HL-60/S4 treated with phorbol 12-myristate 13-acetate at 8.2 ng/mL for 4 days and 3 days (cell line): Measurements from ENCODE around the gene ZNF366.

Experiments used
- in situ Hi-C: fragments of 300-500 bp; cut with MboI; formaldehyde crosslinking; loops from 2 replicates; pipeline ENCODE4 v1.15.0; 2022; ENCODE audit warnings: low sequenced_read_pairs

Gene ZNF366

DNA sequence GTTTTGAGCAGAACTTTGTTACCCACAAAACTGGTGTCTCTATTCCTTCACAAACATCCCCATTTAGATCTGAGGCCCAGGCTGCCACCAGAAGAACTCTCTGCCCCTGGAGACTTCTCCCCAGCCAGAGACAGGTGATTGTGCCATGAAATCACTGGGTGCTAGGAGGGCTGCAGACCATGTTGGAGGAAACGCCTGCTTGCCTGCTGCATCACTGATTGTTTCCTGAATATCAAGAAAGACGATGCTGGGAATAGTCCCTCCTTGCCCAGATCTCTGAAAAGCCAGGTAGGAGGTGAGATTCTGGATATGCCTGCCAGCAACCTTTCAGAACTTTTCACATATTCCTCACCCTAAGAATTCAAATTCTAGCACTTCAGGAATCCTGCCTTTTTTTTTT, 8.1 kb downstream of the ZNF366 start:
- in situ Hi-C loops = no loop called here

DNA sequence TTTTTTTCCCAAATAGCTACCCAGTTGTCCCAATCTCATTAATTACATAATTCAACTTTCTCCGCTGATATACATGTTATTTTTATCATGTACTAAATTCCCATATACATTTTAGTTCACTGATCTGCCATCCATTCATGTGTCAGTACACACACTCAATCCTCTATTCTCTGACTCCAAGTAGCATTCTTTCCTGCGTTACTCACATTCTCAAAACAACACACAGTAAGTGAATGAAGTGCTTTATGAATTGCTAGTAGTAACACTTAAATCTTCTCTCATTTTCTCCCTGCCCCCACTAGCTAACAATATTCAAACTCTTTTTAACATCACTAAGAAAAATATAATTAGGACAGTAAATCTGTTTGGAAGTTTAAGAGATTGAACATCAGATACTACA, 8.9 kb downstream of the ZNF366 start:
- in situ Hi-C loops = no loop called here

GRCh38 chr5:72497823-72498222, 9.4 kb downstream of the ZNF366 start:
- in situ Hi-C loops = no loop called here

GRCh38 chr5:72495410-72495809, 11.8 kb downstream of the ZNF366 start:
- in situ Hi-C loops = no loop called here

GRCh38 chr5:72494623-72495124, 12.5 kb downstream of the ZNF366 start:
- in situ Hi-C loops = no loop called here

GRCh38 chr5:72489536-72489935, 17.7 kb downstream of the ZNF366 start:
- in situ Hi-C loops = no loop called here

GRCh38 chr5:72488756-72489155, 18.5 kb downstream of the ZNF366 start:
- in situ Hi-C loops = no loop called here

GRCh38 chr5:72487177-72487576, 20.0 kb downstream of the ZNF366 start:
- in situ Hi-C loops = no loop called here

- in situ Hi-C loops = no loop called here
These were observed 20.8 kb downstream of the ZNF366 start for GRCh38 chr5:72486371-72486770.

- in situ Hi-C loops = no loop called here
These were observed 21.7 kb downstream of the ZNF366 start for GRCh38 chr5:72485430-72485974.

GRCh38 chr5:72482046-72482445, 25.2 kb downstream of the ZNF366 start:
- in situ Hi-C loops = no loop called here

DNA sequence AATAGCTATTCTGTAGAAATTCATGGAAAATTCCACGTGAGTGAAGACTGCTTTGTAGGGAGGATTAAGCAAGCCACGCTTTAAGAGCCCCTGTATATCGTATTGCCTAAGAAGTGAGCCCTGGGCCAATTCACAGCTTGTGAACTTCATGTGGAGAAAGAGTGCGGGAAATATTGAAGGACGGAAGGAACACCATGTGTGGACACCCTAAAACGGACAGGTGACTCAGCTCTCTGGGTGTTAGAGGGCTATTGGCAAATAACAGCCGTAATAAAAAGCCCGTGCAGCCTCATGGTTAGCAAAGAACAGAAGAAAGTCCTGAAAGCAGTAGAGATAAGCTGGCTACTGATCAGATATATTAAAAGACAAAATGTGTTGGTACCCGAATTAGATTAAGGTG, 26.4 kb downstream of the ZNF366 start:
- in situ Hi-C loops = no loop called here

GRCh38 chr5:72479921-72480320, 27.3 kb downstream of the ZNF366 start:
- in situ Hi-C loops = no loop called here

GRCh38 chr5:72478684-72479083, 28.5 kb downstream of the ZNF366 start:
- in situ Hi-C loops = no loop called here

DNA sequence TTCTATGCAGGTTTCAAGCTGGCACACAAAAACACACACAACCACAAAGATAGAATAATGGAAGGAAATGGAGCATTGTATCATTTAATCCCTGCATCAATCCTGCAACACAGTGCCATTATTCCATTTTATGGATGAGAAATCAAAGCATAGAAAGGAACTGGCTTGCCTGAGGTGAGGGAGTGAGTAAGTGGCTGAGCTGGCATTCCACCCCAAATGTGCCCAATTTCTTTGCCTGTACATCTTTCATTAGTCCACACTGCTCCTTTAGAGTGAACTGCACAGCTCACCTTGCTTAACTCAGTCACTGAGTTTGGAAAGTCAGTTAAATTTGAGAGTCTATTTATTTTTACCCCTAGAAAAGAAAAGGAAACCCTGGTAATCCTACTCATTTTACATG, 28.9 kb downstream of the ZNF366 start:
- in situ Hi-C loops = no loop called here

DNA sequence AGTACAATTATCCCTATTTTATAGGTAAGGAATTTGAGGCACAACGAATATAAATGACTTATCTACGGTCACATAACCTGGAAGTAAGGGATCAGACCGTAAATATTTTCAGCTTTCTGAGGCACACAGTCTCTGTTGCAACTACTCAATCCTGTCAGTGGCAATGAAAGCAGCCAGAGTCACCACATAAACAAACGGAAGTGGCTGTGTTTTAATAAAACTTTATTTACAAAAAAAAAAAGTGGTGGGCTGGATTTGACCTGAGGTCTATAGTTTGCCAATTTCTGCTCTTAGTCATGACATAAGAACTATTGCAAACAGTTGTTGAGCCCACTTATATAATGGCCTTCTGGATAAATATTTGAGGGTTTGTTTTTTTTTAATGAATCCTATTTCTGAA, 29.6 kb downstream of the ZNF366 start:
- in situ Hi-C loops = no loop called here

DNA sequence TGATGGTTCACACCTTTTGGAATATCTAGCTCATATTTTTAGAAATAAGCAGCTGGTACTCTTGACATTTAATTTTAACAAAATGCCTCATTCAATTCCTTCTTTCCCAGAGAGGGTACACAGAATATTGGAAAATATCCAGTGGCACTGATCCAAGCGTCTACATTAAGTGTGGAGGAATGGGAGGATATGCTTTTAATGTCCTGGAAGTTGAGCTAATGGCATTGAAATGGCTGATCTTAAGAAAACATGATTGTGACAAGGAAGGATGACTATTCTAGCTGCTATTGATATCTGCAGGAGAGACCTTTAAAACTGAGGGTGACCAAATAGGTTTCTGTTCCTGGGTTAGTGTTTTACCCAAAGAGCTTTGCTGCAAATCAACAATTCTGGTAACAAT, 30.0 kb downstream of the ZNF366 start:
- in situ Hi-C loops = no loop called here

- in situ Hi-C loops = no loop called here
These were observed 30.5 kb downstream of the ZNF366 start for GRCh38 chr5:72476721-72477120.

DNA sequence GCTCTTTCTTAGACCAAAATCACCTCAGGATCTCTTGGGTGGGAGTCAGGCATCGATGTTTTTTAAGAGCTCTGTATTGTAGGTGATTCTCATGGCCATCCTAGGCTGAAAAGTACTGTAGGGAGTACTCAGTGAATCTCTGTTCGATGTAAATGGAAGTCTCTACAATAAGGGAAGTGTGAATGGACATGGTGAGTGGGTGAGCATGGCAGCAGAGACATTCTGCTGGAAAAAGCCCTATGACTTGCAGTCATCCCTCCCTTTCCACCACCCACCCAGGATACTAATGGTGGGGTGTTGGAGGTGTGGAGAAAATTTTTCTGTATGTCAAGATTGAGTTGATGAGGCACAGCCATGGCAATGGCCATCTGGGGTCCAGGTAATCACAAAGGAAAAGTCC, 30.9 kb downstream of the ZNF366 start:
- in situ Hi-C loops = no loop called here

DNA sequence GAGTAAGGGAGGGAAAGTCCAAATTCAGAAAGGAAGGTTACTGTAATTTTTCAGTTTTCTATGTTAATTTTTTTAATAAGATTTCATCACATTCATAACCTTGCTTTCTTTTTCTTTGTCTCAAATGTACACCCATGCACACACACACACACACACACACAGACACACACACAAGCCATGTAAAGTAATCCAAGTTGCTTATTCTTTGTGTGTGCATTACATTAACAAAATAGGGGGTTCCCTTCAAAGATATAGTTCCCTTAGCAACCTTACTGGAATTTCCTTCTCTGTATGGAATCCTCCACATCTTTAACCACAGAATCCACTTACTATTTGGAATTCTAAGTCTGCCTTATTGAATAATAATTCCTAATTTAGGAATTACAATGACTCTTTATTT, 32.7 kb downstream of the ZNF366 start:
- in situ Hi-C loops = no loop called here

DNA sequence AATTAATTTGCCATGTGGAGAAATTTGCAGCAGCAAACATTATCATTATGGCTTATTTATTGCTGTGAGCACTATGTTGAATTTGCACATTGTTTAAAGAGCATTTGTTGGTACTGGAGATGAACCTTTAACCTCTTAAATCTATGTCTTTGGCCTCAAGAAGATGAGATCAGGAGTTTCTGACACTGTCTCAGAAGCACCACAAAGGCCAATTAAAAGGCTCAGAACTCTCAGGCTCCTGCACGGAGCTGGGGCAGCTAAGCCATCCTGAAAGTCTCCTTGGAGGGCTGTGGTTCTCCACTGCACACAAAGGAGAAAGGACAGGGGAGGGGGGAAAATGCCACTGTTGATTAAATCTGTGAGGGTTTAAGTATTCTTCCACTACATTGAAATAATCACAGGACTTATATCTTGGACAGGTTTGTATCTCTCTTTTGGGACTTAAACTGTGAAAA, 33.1 kb downstream of the ZNF366 start:
- in situ Hi-C loops = no loop called here

DNA sequence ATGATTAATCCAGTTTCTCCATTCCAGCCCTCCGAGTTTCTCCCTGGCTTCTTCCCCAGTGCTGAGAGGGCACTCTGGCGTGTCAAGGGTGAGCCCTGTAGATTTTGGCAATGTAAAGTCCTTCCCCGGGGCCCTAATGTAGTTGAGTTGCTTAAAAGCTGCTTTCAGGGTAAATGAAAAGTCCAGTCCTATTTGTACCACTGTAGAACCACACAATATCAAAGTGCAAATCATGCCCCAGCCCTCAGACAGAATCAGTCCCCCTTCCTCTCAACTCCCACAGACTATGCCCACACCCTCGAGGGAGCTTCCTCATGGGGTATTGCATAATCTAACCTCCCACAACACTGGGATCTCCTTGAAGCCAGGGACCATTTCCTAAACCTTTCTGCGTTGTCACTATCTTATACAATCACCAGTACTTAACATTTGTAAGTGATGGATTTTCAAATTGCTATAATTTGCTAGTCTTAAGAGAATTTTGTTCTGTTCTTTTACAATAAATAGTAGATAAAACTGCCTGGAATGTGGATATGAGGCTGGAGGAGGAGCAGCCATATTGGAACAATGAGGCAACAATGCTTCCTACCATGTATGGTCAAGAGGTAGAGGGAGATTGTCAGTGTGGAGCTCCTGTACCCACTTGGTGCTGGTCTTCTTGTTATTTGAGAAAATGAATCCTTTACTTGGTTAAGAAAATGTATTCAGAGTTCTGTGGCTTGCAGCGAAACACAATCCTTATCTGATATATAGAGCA, 34.4 kb downstream of the ZNF366 start:
- in situ Hi-C loops = no loop called here

DNA sequence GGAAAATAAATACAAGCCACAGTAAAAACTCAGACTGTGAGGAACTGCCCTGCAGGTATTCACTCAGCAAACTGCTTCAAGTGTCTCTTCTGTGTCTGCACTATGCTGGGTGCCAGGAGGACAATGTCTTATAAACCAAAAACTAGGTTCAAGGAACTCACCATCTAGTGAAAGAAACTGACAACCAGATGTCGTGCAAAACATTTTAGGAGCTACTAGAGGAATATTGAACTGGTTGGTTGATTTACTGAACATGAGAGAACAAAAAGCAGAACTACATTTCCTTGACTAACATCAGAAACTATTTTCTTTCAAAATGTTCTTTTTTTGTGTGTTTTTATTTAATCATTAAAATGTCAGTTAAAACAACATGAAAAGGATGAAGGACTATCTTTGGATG, 35.2 kb downstream of the ZNF366 start:
- in situ Hi-C loops = no loop called here
